GM12878 (cell line): Measurements from ENCODE around the gene NUP210. TPM values are rescaled to one million over a fixed set of nuclear protein-coding genes. Genes with fewer than 3 reads are reported as not detected.

ENCODE experiments used
- ATAC-seq: fragments of 200-7000 bp; cut with Tn5 transposase; 3 replicates; pipeline ENCODE4 v1.9.1; 2020; ENCODE audit warnings: mild to moderate bottlenecking, moderate library complexity
- BruUV-seq: library from RNA; stranded (reverse); fragments of 400-500 nt; replicated peaks from 2 replicates; lab custom pipeline; 2021; lab: Mats Ljungman, UMichigan
- CTCF ChIA-PET: fragments of 300-600 bp; sonication (Branson Sonifier 250); formaldehyde crosslinking; extraction: SDS; loops from one replicate; lab custom pipeline; 2021; ENCODE audit warnings: inconsistent platforms; lab: Yijun Ruan, JAX
- POLR2A ChIA-PET: fragments of 350-600 bp; formaldehyde crosslinking; extraction: SDS; loops from one replicate; lab custom pipeline; 2021; ENCODE audit warnings: inconsistent platforms; lab: Charles Lee
- RAD21 ChIA-PET: fragments of 300-600 bp; sonication (Branson Sonifier 250); formaldehyde crosslinking; loops from one replicate; lab custom pipeline; 2023; ENCODE audit warnings: antibody characterized with exemption; ENCODE audit not compliant: unreplicated experiment; lab: Charles Lee
- SMC1A ChIA-PET: fragments of 300-600 bp; sonication (Branson Sonifier 250); formaldehyde crosslinking; loops from one replicate; lab custom pipeline; 2023; ENCODE audit not compliant: unreplicated experiment, uncharacterized antibody; lab: Charles Lee
- DNase-seq: peaks from one replicate; pipeline ENCODE4 v3.0.0-alpha.2; 2011; ENCODE audit warnings: low read depth, low spot score
- FAIRE-seq: peaks from 3 replicates; lab custom pipeline; 2011; peaks lifted over from hg19 to GRCh38; lab: Jason Lieb, UNC
- H2AFZ ChIP-seq: 2 replicates; pipeline ENCODE4 v1.6.0; 2011; ENCODE audit warnings: low read depth, low read length, control low read depth; ENCODE audit not compliant: control insufficient read depth
- H3K27ac ChIP-seq: 2 replicates; pipeline ENCODE4 v1.5.1; 2011; ENCODE audit warnings: control low read depth; ENCODE audit not compliant: control insufficient read depth, insufficient read depth
- H3K27me3 ChIP-seq, 2 experiments: replicated peaks in 1 of 2; 2 replicates each; pipeline versions ENCODE4 v1.6.0 to v1.6.1; 2011; ENCODE audit warnings: low read length in 1 of 2; ENCODE audit not compliant: control insufficient read depth in 2 of 2, insufficient read depth in 2 of 2
- H3K36me3 ChIP-seq, 2 experiments: 2 replicates each; pipeline ENCODE4 v1.5.1; 2011; ENCODE audit warnings: low read length in 1 of 2; ENCODE audit not compliant: control insufficient read depth in 2 of 2, insufficient read depth in 2 of 2
- H3K4me1 ChIP-seq: 2 replicates; pipeline ENCODE4 v1.6.1; 2011; ENCODE audit warnings: mild to moderate bottlenecking, low read length, moderate library complexity, mixed read lengths; ENCODE audit not compliant: control insufficient read depth, insufficient read depth
- H3K4me2 ChIP-seq: 2 replicates; pipeline ENCODE4 v1.6.0; 2011; ENCODE audit warnings: control low read depth; ENCODE audit not compliant: control insufficient read depth, insufficient read depth
- H3K4me3 ChIP-seq: fragments of 200-600 bp; sonication (generic); 2 replicates; pipeline ENCODE4 v1.5.1; 2016
- H3K79me2 ChIP-seq: 2 replicates; pipeline ENCODE4 v1.6.0; 2011; ENCODE audit warnings: low read length; ENCODE audit not compliant: control insufficient read depth, insufficient read depth
- H3K9ac ChIP-seq: 2 replicates; pipeline ENCODE4 v1.8.0; 2011; ENCODE audit warnings: low read length, control low read depth, mixed read lengths; ENCODE audit not compliant: control insufficient read depth, insufficient read depth
- H3K9me3 ChIP-seq: replicated peaks from 3 replicates; pipeline ENCODE4 v1.5.1; 2011; ENCODE audit warnings: mild to moderate bottlenecking, low read length; ENCODE audit not compliant: control insufficient read depth, insufficient read depth
- H4K20me1 ChIP-seq: 2 replicates; pipeline ENCODE4 v1.6.0; 2011; ENCODE audit not compliant: control insufficient read depth, insufficient read depth
- JUNB ChIP-seq: IDR thresholded peaks from 2 replicates; pipeline ENCODE4 v1.6.1; 2016; ENCODE audit warnings: antibody characterized with exemption, mild to moderate bottlenecking
- KDM1A ChIP-seq: fragments of 200-600 bp; sonication (generic); IDR thresholded peaks from 2 replicates; pipeline ENCODE4 v1.6.1; 2016; ENCODE audit warnings: borderline replicate concordance
- NFYA ChIP-seq: IDR thresholded peaks from 2 replicates; pipeline ENCODE4 v1.6.1; 2011; ENCODE audit warnings: low read depth, mild to moderate bottlenecking, low read length, improper control_type of control experiment, borderline replicate concordance
- NR2C2 ChIP-seq: IDR thresholded peaks from 2 replicates; pipeline ENCODE4 v1.6.1; 2011; ENCODE audit warnings: borderline replicate concordance, low read depth; ENCODE audit not compliant: control insufficient read depth, insufficient read length
- POLR2AphosphoS2 ChIP-seq: IDR thresholded peaks from 2 replicates; pipeline ENCODE4 v1.6.1; 2011; ENCODE audit warnings: low read depth, mild to moderate bottlenecking, low read length, improper control_type of control experiment, moderate library complexity
- POLR2AphosphoS5 ChIP-seq: IDR thresholded peaks from 2 replicates; pipeline ENCODE4 v1.6.1; 2011; ENCODE audit warnings: mild to moderate bottlenecking, low read length, inconsistent platforms
- RAD21 ChIP-seq: IDR thresholded peaks from 2 replicates; pipeline ENCODE4 v1.6.1; 2011; ENCODE audit warnings: mild to moderate bottlenecking, low read depth, low read length, moderate library complexity; ENCODE audit not compliant: insufficient read depth
- RELB ChIP-seq: fragments of 450-650 bp; IDR thresholded peaks from 2 replicates; pipeline ENCODE4 v1.6.1; 2017; ENCODE audit warnings: low read depth, mild to moderate bottlenecking, moderate library complexity
- WGBS: methylation state at CpG from one replicate; pipeline ENCODE4 v1.1.6; 2016; ENCODE audit warnings: low lambda C conversion rate; ENCODE audit not compliant: insufficient replicate concordance, insufficient coverage; ENCODE audit errors: missing lambda C conversion rate; 5-methylcytosine and 5-hydroxymethylcytosine counted together
- in situ Hi-C: fragments of 300-500 bp; cut with MboI; formaldehyde crosslinking; loops from 9 replicates; pipeline ENCODE4 v1.14.3; 2018; ENCODE audit warnings: mixed read lengths
- intact Hi-C: fragments of 100-400 bp; cut with micrococcal nuclease; formaldehyde crosslinking; loops from one replicate; pipeline ENCODE4 v1.14.2; 2022; ENCODE audit not compliant: unreplicated experiment
- polyA plus RNA-seq, 11 experiments: library from polyadenylated mRNA; depleted of rRNA in 4 of 11; unstranded in 6 of 11; stranded (reverse) in 5 of 11; fragments of >200 nt; fragmentation: Nextera tagmentation in 4 of 11; fragmentation: Illumina TruSeq in 1 of 11; extraction: Ambion mirVana in 4 of 11; extraction: Trizol in 1 of 11; gene quantifications; 1 replicate in 1 of 11; 2 replicates in 10 of 11; pipeline versions ENCODE4 v1.2.1 to v1.2.3, GENCODE V29; 2011 to 2016; ENCODE audit warnings: inconsistent platforms in 2 of 11, missing spikeins in 2 of 11, low read depth in 1 of 11
- total RNA-seq, 4 experiments: library from RNA; depleted of rRNA in 3 of 4; stranded (reverse); fragments of >200 nt in 3 of 4; fragmentation: Illumina TruSeq in 1 of 4; extraction: Trizol in 1 of 4; gene quantifications; 2 replicates each; pipeline versions ENCODE4 v1.2.1 to v1.2.3, GENCODE V29; 2013 to 2021
- TF ChIP-seq, protein P1 (sequence below): fragments of 450-650 bp; IDR thresholded peaks from 2 replicates; pipeline ENCODE4 v1.6.1; 2016; ENCODE audit warnings: mild to moderate bottlenecking, moderate library complexity, borderline replicate concordance

The NUP210 gene
- total and polyA plus RNA-seq, 10 of the 15 experiments (the other 5 are each of a cell fraction or from before 2014, with no cell fraction given), result 2.9 to 150 (median 76.0) TPM

DNA sequence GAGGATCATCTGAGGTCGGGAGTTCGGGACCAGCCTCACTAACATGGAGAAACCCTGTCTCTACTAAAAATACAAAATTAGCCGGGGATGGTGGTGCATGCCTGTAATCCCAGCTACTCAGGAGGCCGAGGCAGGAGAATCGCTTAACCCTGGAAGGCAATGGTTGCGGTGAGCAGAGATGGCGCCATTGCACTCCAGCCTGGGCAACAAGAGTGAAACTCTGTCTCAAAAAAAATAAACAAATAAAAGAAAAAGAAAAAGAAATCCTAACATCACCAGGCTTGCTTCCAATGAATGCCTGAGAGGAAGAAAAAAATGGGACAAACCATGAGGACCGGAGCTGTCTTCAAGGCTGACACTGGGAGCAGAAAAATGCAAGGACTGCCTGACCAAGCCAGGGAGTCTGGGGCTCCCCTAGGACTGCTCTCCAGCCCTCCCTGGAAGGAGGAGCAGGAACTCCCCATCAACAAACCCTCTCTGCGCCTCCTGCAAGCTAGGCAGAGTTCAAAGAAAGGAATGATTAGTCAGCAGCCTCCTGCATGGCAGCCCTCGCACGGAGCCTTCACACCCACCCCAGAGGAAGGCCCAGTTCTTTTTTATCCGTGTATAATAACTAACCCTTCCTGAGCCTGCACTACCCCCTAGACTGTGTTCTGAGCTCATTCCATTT is 55.4 kb downstream of the NUP210 start:
- Histone ChIP-seq H3K27ac (no peak overlapping the region), H3K79me2 (no peaks in the 10 kb centered on the region), H3K9me3 (no peaks in the 10 kb centered on the region), H3K9ac (no peak overlapping the region), H3K4me2 (no peak overlapping the region), H3K4me1 (no peaks in the 10 kb centered on the region), H4K20me1 (no peaks in the 10 kb centered on the region), H3K4me3 (no peak overlapping the region), H3K36me3 (peaks cover 33 to 58% of the 10 kb centered on the region in 2 experiments; a peak in 3 of 4 replicates), H2AFZ (no peak overlapping the region), H3K27me3 (no peaks in the 10 kb centered on the region)
- ChIA-PET CTCF (interaction anchor here (1.3 kb wide), 1 partner anchor 87 kb away, joined by 5 read pairs; no protein-coding TSS in a partner anchor), SMC1A (interaction anchor here (1.0 kb wide), 1 partner anchor 88 kb away, joined by 6 read pairs; no protein-coding TSS in a partner anchor), RAD21 (no interaction called here), POLR2A (no interaction called here)
- no TSS peak for BruUV-seq
- DNase-seq (no peak), ATAC-seq (no peak), FAIRE-seq (no peak)
- intact Hi-C loops (no loop called here), in situ Hi-C loops (no loop called here)
- TF ChIP-seq NFYA (no peak), POLR2AphosphoS5 (no peak), POLR2AphosphoS2 (no peak), NR2C2 (no peak), KDM1A (no peak), RAD21 (no peak), JUNB (no peak), RELB (no peak)
- TF ChIP-seq, protein P1, sequence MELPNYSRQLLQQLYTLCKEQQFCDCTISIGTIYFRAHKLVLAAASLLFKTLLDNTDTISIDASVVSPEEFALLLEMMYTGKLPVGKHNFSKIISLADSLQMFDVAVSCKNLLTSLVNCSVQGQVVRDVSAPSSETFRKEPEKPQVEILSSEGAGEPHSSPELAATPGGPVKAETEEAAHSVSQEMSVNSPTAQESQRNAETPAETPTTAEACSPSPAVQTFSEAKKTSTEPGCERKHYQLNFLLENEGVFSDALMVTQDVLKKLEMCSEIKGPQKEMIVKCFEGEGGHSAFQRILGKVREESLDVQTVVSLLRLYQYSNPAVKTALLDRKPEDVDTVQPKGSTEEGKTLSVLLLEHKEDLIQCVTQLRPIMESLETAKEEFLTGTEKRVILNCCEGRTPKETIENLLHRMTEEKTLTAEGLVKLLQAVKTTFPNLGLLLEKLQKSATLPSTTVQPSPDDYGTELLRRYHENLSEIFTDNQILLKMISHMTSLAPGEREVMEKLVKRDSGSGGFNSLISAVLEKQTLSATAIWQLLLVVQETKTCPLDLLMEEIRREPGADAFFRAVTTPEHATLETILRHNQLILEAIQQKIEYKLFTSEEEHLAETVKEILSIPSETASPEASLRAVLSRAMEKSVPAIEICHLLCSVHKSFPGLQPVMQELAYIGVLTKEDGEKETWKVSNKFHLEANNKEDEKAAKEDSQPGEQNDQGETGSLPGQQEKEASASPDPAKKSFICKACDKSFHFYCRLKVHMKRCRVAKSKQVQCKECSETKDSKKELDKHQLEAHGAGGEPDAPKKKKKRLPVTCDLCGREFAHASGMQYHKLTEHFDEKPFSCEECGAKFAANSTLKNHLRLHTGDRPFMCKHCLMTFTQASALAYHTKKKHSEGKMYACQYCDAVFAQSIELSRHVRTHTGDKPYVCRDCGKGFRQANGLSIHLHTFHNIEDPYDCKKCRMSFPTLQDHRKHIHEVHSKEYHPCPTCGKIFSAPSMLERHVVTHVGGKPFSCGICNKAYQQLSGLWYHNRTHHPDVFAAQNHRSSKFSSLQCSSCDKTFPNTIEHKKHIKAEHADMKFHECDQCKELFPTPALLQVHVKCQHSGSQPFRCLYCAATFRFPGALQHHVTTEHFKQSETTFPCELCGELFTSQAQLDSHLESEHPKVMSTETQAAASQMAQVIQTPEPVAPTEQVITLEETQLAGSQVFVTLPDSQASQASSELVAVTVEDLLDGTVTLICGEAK, result no peak
- WGBS, result 97% methylated on average over 12 of the region's 12 CpGs
